IMR-90 (cell line): ENCODE data around the gene FOXC1. TPM values are rescaled to one million over a fixed set of nuclear protein-coding genes. Genes with fewer than 3 reads are reported as not detected.

Experiments
- ATAC-seq: fragments of 200-7000 bp; cut with Tn5 transposase; 2 replicates; pipeline ENCODE4 v1.9.1; 2020; ENCODE audit warnings: low read depth, mild to moderate bottlenecking, moderate library complexity
- BruUV-seq: library from RNA; stranded (reverse); fragments of 400-500 nt; replicated peaks from 2 replicates; lab custom pipeline; 2021; lab: Mats Ljungman, UMichigan
- CTCF ChIA-PET: fragments of 300-600 bp; formaldehyde crosslinking; extraction: SDS; loops from one replicate; lab custom pipeline; 2021; ENCODE audit warnings: antibody characterized with exemption; lab: Yijun Ruan, JAX
- POLR2A ChIA-PET: fragments of 300-600 bp; sonication (Branson Sonifier 250); formaldehyde crosslinking; loops from one replicate; lab custom pipeline; 2022; ENCODE audit warnings: antibody characterized with exemption; ENCODE audit not compliant: unreplicated experiment; lab: Charles Lee
- DNase-seq: peaks from one replicate; pipeline ENCODE4 v3.0.0; 2013
- H2AFZ ChIP-seq: replicated peaks from 2 replicates; pipeline ENCODE3; 2013; ENCODE audit warnings: low read length, mild to moderate bottlenecking; ENCODE audit not compliant: poor library complexity
- H2AK5ac ChIP-seq: 2 replicates; pipeline ENCODE4 v1.6.1; 2013; ENCODE audit warnings: low read depth, low read length, inconsistent platforms
- H2AK9ac ChIP-seq: replicated peaks from 2 replicates; pipeline ENCODE3; 2013; ENCODE audit warnings: mild to moderate bottlenecking, low read depth, low read length, moderate library complexity; ENCODE audit not compliant: poor library complexity
- H2BK120ac ChIP-seq: 2 replicates; pipeline ENCODE4 v1.6.1; 2013; ENCODE audit warnings: low read depth, low read length, inconsistent platforms
- H2BK15ac ChIP-seq: 3 replicates; pipeline ENCODE4 v1.6.1; 2013; ENCODE audit warnings: low read depth, low read length, inconsistent platforms
- H2BK20ac ChIP-seq: 2 replicates; pipeline ENCODE4 v1.6.1; 2013; ENCODE audit warnings: low read depth, mild to moderate bottlenecking, inconsistent platforms, low read length, moderate library complexity
- H2BK5ac ChIP-seq: 2 replicates; pipeline ENCODE4 v1.6.1; 2013; ENCODE audit warnings: mild to moderate bottlenecking, low read depth, low read length, inconsistent platforms; ENCODE audit not compliant: poor library complexity, severe bottlenecking
- H3K14ac ChIP-seq: replicated peaks from 2 replicates; pipeline ENCODE4 v1.6.1; 2013; ENCODE audit warnings: low read depth, low read length, inconsistent platforms
- H3K18ac ChIP-seq: 2 replicates; pipeline ENCODE4 v1.6.1; 2013; ENCODE audit warnings: low read depth, low read length, control low read depth
- H3K23ac ChIP-seq: 2 replicates; pipeline ENCODE4 v1.6.1; 2013; ENCODE audit warnings: low read depth, low read length, inconsistent platforms
- H3K27ac ChIP-seq: 2 replicates; pipeline ENCODE4 v1.5.1; 2013; ENCODE audit warnings: mild to moderate bottlenecking, control low read depth, low read length; ENCODE audit not compliant: insufficient read depth
- H3K27me3 ChIP-seq: 2 replicates; pipeline ENCODE4 v1.6.1; 2013; ENCODE audit warnings: low read length; ENCODE audit not compliant: control insufficient read depth, insufficient read depth
- H3K36me3 ChIP-seq: 2 replicates; pipeline ENCODE4 v1.6.1; 2013; ENCODE audit warnings: low read length, mixed read lengths; ENCODE audit not compliant: control insufficient read depth, insufficient read depth
- H3K4ac ChIP-seq: 2 replicates; pipeline ENCODE4 v1.6.1; 2013; ENCODE audit warnings: low read depth, low read length, inconsistent platforms
- H3K4me1 ChIP-seq: 2 replicates; pipeline ENCODE4 v1.6.1; 2013; ENCODE audit warnings: low read length, mixed read lengths; ENCODE audit not compliant: control insufficient read depth, insufficient read depth
- H3K4me2 ChIP-seq: 2 replicates; pipeline ENCODE4 v1.6.1; 2013; ENCODE audit warnings: low read depth, mild to moderate bottlenecking, control low read depth, low read length, moderate library complexity
- H3K4me3 ChIP-seq: 2 replicates; pipeline ENCODE4 v1.5.1; 2013; ENCODE audit warnings: low read depth, mild to moderate bottlenecking, control low read depth, low read length, moderate library complexity; ENCODE audit not compliant: insufficient read depth
- H3K56ac ChIP-seq: 2 replicates; pipeline ENCODE4 v1.6.1; 2013; ENCODE audit warnings: low read length, inconsistent platforms; ENCODE audit not compliant: insufficient read depth; ENCODE audit errors: extremely low read depth
- H3K79me1 ChIP-seq, 2 experiments: 2 replicates each; pipeline ENCODE4 v1.6.1; 2013; ENCODE audit warnings: low read length in 2 of 2, inconsistent platforms in 1 of 2, low read depth in 1 of 2
- H3K9ac ChIP-seq: 2 replicates; pipeline ENCODE4 v1.6.1; 2013; ENCODE audit warnings: low read depth, low read length, control low read depth
- H3K9me1 ChIP-seq: 2 replicates; pipeline ENCODE4 v1.6.1; 2013; ENCODE audit warnings: low read length, inconsistent platforms; ENCODE audit not compliant: insufficient read depth
- H3K9me3 ChIP-seq: 2 replicates; pipeline ENCODE4 v1.6.1; 2013; ENCODE audit warnings: low read length; ENCODE audit not compliant: control insufficient read depth, insufficient read depth
- H4K20me1 ChIP-seq: 2 replicates; pipeline ENCODE4 v1.6.1; 2013; ENCODE audit warnings: low read length, inconsistent platforms; ENCODE audit not compliant: insufficient read depth
- H4K5ac ChIP-seq: 2 replicates; pipeline ENCODE4 v1.6.1; 2013; ENCODE audit warnings: mild to moderate bottlenecking, low read depth, low read length, control low read depth
- H4K8ac ChIP-seq, 2 experiments: 2 replicates each; pipeline ENCODE4 v1.6.1; 2013; ENCODE audit warnings: low read depth in 2 of 2, low read length in 2 of 2, control low read depth in 1 of 2, inconsistent platforms in 1 of 2
- H4K91ac ChIP-seq: 2 replicates; pipeline ENCODE4 v1.6.1; 2013; ENCODE audit warnings: low read depth, low read length, inconsistent platforms; ENCODE audit not compliant: insufficient read depth
- BHLHE40 ChIP-seq: fragments of 150-350 bp; IDR thresholded peaks from 2 replicates; pipeline ENCODE4 v1.6.1; 2016; ENCODE audit warnings: mild to moderate bottlenecking, low read depth, low read length
- CEBPB ChIP-seq: IDR thresholded peaks from 2 replicates; pipeline ENCODE4 v1.6.1; 2012; ENCODE audit warnings: low read depth, low read length, improper control_type of control experiment
- CHD1 ChIP-seq: IDR thresholded peaks from 2 replicates; pipeline ENCODE4 v1.6.1; 2012; ENCODE audit warnings: low read depth, low read length, improper control_type of control experiment
- MAFK ChIP-seq: IDR thresholded peaks from 2 replicates; pipeline ENCODE4 v1.6.1; 2012; ENCODE audit warnings: low read depth, low read length, improper control_type of control experiment
- MAZ ChIP-seq: IDR thresholded peaks from 2 replicates; pipeline ENCODE4 v1.6.1; 2012; ENCODE audit warnings: low read depth, mild to moderate bottlenecking, low read length, improper control_type of control experiment, moderate library complexity, borderline replicate concordance
- MXI1 ChIP-seq: IDR thresholded peaks from 2 replicates; pipeline ENCODE4 v1.6.1; 2012; ENCODE audit warnings: low read depth, mild to moderate bottlenecking, low read length, moderate library complexity, borderline replicate concordance
- NFE2L2 ChIP-seq: fragments of 150-350 bp; IDR thresholded peaks from 2 replicates; pipeline ENCODE4 v1.6.1; 2016; ENCODE audit warnings: low read depth, mild to moderate bottlenecking, low read length
- POLR2A ChIP-seq: IDR thresholded peaks from 2 replicates; pipeline ENCODE4 v1.6.1; 2012; ENCODE audit warnings: mild to moderate bottlenecking, low read depth, low read length
- RAD21 ChIP-seq: IDR thresholded peaks from 2 replicates; pipeline ENCODE4 v1.6.1; 2012; ENCODE audit warnings: low read length, improper control_type of control experiment
- RCOR1 ChIP-seq: IDR thresholded peaks from 2 replicates; pipeline ENCODE4 v1.6.1; 2012; ENCODE audit warnings: mild to moderate bottlenecking, low read length, improper control_type of control experiment; ENCODE audit not compliant: insufficient replicate concordance
- RFX5 ChIP-seq: IDR thresholded peaks from 2 replicates; pipeline ENCODE4 v1.8.0; 2012; ENCODE audit warnings: low read depth, mild to moderate bottlenecking, low read length, moderate library complexity
- SMC3 ChIP-seq: fragments of 150-350 bp; IDR thresholded peaks from 2 replicates; pipeline ENCODE4 v1.6.1; 2016; ENCODE audit warnings: low read depth, mild to moderate bottlenecking, antibody characterized with exemption, low read length, moderate library complexity
- WGBS, 2 experiments: methylation state at CpG; one replicate each; pipeline versions ENCODE4 v1.1.5 to v1.1.7; 2013; ENCODE audit warnings: missing lambda C conversion rate in 2 of 2; ENCODE audit not compliant: insufficient read length in 1 of 2; ENCODE audit errors: extremely low coverage in 2 of 2; 5-methylcytosine and 5-hydroxymethylcytosine counted together
- dilution Hi-C: fragments of 300-500 bp; cut with HindIII; formaldehyde crosslinking; loops from one replicate; pipeline ENCODE4 v1.14.3; 2018; ENCODE audit warnings: low sequenced_read_pairs; ENCODE audit not compliant: unreplicated experiment
- in situ Hi-C: fragments of 300-500 bp; cut with MboI; formaldehyde crosslinking; loops from 3 replicates; pipeline ENCODE4 v1.14.3; 2019; ENCODE audit warnings: low sequenced_read_pairs, inconsistent platforms, mixed read lengths
- intact Hi-C: fragments of 100-400 bp; cut with micrococcal nuclease; formaldehyde crosslinking; loops from 2 replicates; pipeline ENCODE4 v1.10.0; 2022
- polyA plus RNA-seq, 3 experiments: library from polyadenylated mRNA; depleted of rRNA; stranded (reverse); fragments of >200 nt; gene quantifications; 2 replicates each; pipeline ENCODE4 v1.2.3, GENCODE V29; 2012; ENCODE audit warnings: low replicate concordance in 1 of 3
- total RNA-seq: library from RNA; depleted of rRNA; stranded (reverse); fragments of >200 nt; gene quantifications from 2 replicates; pipeline ENCODE4 v1.2.3, GENCODE V29; 2012
- TF ChIP-seq, protein P1 (sequence below): conservative IDR thresholded peaks from 2 replicates; pipeline ENCODE4 v1.5.1; 2012; ENCODE audit warnings: mild to moderate bottlenecking, low read depth, low read length, improper control_type of control experiment
- TF ChIP-seq, protein P2 (sequence below): fragments of 150-350 bp; IDR thresholded peaks from 2 replicates; pipeline ENCODE4 v1.6.1; 2016; ENCODE audit warnings: low read depth, mild to moderate bottlenecking, low read length, moderate library complexity, borderline replicate concordance

The FOXC1 gene
- total and polyA plus RNA-seq, 2 of the 4 experiments (the other 2 are of a cell fraction) = 1.3 to 4.0 TPM

DNA sequence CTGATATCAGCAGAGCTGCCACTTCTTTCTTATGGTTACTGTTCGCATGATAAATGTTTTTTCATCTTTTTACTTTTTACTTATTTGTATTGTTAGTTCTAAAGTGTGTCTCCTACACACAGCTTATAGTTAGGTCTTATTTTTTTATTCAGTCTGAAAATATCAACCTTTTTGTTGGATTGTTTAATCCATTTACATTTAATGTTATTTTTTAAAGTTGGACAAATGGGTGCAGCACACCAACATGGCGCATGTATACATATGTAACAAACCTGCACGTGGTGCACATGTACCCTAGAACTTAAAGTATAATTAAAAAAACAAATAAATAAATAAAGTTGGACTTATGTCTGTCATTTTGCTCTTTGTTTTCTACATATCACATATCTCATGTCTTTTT is 40.3 kb upstream of the FOXC1 start:
- Histone ChIP-seq H3K9ac (no peak overlapping the region), H3K9me3 (peaks cover 4% of the 10 kb centered on the region), H3K9me1 (no peaks in the 10 kb centered on the region), H3K56ac (no peak overlapping the region), H3K27me3 (no peaks in the 10 kb centered on the region; the same call in 1 of the 2 replicates), H3K27ac (no peak overlapping the region), H3K36me3 (no peaks in the 10 kb centered on the region), H3K79me1 (no peaks in the 10 kb centered on the region), H2BK20ac (no peak overlapping the region), H2BK5ac (no peak overlapping the region), H4K20me1 (no peaks in the 10 kb centered on the region), H3K4ac (no peak overlapping the region), H3K4me2 (no peak overlapping the region), H4K91ac (no peak overlapping the region), H4K8ac (no peak overlapping the region), H2AK9ac (no peak overlapping the region), H3K14ac (no peak overlapping the region), H3K23ac (no peak overlapping the region), H3K4me1 (no peaks in the 10 kb centered on the region), H3K18ac (no peak overlapping the region), H2AK5ac (no peak overlapping the region), H2BK15ac (no peak overlapping the region), H2AFZ (no peak overlapping the region), H4K5ac (no peak overlapping the region), H3K4me3 (no peak overlapping the region), H2BK120ac (no peak overlapping the region)
- ATAC-seq (no peak), DNase-seq (no peak)
- TF ChIP-seq, protein P1, sequence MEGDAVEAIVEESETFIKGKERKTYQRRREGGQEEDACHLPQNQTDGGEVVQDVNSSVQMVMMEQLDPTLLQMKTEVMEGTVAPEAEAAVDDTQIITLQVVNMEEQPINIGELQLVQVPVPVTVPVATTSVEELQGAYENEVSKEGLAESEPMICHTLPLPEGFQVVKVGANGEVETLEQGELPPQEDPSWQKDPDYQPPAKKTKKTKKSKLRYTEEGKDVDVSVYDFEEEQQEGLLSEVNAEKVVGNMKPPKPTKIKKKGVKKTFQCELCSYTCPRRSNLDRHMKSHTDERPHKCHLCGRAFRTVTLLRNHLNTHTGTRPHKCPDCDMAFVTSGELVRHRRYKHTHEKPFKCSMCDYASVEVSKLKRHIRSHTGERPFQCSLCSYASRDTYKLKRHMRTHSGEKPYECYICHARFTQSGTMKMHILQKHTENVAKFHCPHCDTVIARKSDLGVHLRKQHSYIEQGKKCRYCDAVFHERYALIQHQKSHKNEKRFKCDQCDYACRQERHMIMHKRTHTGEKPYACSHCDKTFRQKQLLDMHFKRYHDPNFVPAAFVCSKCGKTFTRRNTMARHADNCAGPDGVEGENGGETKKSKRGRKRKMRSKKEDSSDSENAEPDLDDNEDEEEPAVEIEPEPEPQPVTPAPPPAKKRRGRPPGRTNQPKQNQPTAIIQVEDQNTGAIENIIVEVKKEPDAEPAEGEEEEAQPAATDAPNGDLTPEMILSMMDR = no peak
- TF ChIP-seq MAFK = no peak
- TF ChIP-seq RFX5 = no peak
- TF ChIP-seq CHD1 = no peak
- no peak for TF ChIP-seq CEBPB
- TF ChIP-seq MAZ = no peak
- TF ChIP-seq RAD21 = no peak
- TF ChIP-seq BHLHE40 = no peak
- no peak for TF ChIP-seq POLR2A
- no peak for TF ChIP-seq SMC3
- TF ChIP-seq MXI1 = no peak
- no peak for TF ChIP-seq NFE2L2
- TF ChIP-seq, protein P2, sequence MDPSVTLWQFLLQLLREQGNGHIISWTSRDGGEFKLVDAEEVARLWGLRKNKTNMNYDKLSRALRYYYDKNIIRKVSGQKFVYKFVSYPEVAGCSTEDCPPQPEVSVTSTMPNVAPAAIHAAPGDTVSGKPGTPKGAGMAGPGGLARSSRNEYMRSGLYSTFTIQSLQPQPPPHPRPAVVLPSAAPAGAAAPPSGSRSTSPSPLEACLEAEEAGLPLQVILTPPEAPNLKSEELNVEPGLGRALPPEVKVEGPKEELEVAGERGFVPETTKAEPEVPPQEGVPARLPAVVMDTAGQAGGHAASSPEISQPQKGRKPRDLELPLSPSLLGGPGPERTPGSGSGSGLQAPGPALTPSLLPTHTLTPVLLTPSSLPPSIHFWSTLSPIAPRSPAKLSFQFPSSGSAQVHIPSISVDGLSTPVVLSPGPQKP = no peak
- TF ChIP-seq RCOR1 = no peak
- WGBS, 2 experiments = no CpG with 5 or more reads among the region's 3 CpGs
- no TSS peak for BruUV-seq
- ChIA-PET CTCF (no interaction called here), POLR2A (no interaction called here)
- in situ Hi-C loops (no loop called here), dilution Hi-C loops (no loop called here), intact Hi-C loops (no loop called here)
